Measurements from ENCODE around the gene LRP5.
"Not testable (repeated sequence)": the region's sequence is repeated elsewhere in the genome, so short reads cannot be mapped to it uniquely, and the experiment has no call there.

The LRP5 gene

GRCh38 chr11:68399916-68400315, 87.5 kb downstream of the LRP5 start:
- DNase-seq: no peak

- not testable (repeated sequence) for DNase-seq
These were observed 88.2 kb downstream of the LRP5 start for GRCh38 chr11:68400584-68400983.

- no peak for DNase-seq
These were observed 89.5 kb downstream of the LRP5 start for GRCh38 chr11:68401856-68402255.

- no peak for DNase-seq
These were observed 90.1 kb downstream of the LRP5 start for GRCh38 chr11:68402355-68403031.

- DNase-seq: no peak
These were observed 91.0 kb downstream of the LRP5 start for GRCh38 chr11:68403424-68403823.

GRCh38 chr11:68403831-68404230, 91.4 kb downstream of the LRP5 start:
- DNase-seq: no peak

GRCh38 chr11:68406324-68407313, 94.2 kb downstream of the LRP5 start:
- DNase-seq: no peak

GRCh38 chr11:68408512-68408911, 96.1 kb downstream of the LRP5 start:
- no peak for DNase-seq

- no peak for DNase-seq
These were observed 97.5 kb downstream of the LRP5 start for GRCh38 chr11:68409748-68410344.

- DNase-seq: no peak
These were observed 99.2 kb downstream of the LRP5 start for GRCh38 chr11:68411501-68411991.

GRCh38 chr11:68412593-68413475, 100.4 kb downstream of the LRP5 start:
- no peak for DNase-seq

GRCh38 chr11:68413591-68413999, 101.2 kb downstream of the LRP5 start:
- no peak for DNase-seq

- DNase-seq: no peak
These were observed 102.3 kb downstream of the LRP5 start for GRCh38 chr11:68414496-68415221.

GRCh38 chr11:68416070-68416578, 103.7 kb downstream of the LRP5 start:
- DNase-seq: no peak

GRCh38 chr11:68418648-68419047, 106.3 kb downstream of the LRP5 start:
- no peak for DNase-seq

GRCh38 chr11:68420171-68420570, 107.8 kb downstream of the LRP5 start:
- DNase-seq: no peak

- no peak for DNase-seq
These were observed 111.1 kb downstream of the LRP5 start for GRCh38 chr11:68423481-68423880.

GRCh38 chr11:68424101-68424632, 111.8 kb downstream of the LRP5 start:
- no peak for DNase-seq

GRCh38 chr11:68424981-68425865, 112.8 kb downstream of the LRP5 start:
- no peak for DNase-seq

- DNase-seq: no peak
These were observed 113.5 kb downstream of the LRP5 start for GRCh38 chr11:68425866-68426380.
